HuH-7.5 (cell line): ENCODE data around the gene EFNA4.

Experiments used
- DNase-seq: peaks from one replicate; pipeline ENCODE4 v3.0.0; 2011; ENCODE audit warnings: low spot score

EFNA4 gene

DNA sequence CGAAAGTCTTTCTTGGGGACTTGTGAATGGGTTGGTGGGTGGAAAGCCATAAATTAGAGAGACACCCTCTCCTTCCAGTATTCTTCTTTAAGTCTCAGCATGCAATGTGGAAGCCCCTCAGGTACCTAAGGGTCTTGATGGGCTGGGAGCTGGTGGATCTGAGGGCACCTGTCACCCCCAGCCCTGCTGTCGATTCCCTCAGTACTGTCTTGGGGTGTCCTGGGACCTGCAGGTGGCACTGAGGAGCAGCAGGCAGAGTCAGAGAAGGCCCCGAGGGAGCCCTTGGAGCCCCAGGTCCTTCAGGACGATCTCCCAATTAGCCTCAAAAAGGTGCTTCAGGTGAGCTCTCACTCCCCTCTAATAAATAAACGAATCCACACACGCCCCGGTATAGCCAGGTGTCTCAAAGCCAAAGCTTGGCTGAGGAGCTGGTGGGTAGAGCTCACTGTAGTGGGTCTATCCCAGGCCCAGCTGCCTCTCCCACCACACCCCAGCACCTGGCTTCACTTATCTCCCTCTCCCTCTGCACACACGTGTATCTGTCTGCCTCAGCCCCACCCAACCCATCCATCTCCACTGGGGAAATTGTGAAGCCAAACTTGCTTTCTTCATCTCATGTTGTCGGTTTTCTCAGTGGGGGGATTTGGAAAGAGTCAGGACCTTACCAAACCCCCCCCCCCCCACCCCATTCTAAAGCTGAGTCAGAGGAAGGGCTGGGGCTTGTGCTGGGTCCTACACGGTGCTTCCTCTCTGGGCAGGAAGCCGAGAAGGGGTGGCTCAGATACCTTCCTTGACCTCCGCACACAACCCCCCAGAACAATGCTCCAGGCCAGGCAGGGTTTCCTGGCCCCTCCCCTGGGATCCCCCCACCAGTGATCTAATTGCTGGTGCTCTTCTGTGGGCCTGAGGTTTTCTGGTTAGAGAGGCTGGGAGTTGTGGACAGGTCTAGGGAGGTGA, 10.8 kb upstream of the EFNA4 start:
- DNase-seq = peak; percentile 39

DNA sequence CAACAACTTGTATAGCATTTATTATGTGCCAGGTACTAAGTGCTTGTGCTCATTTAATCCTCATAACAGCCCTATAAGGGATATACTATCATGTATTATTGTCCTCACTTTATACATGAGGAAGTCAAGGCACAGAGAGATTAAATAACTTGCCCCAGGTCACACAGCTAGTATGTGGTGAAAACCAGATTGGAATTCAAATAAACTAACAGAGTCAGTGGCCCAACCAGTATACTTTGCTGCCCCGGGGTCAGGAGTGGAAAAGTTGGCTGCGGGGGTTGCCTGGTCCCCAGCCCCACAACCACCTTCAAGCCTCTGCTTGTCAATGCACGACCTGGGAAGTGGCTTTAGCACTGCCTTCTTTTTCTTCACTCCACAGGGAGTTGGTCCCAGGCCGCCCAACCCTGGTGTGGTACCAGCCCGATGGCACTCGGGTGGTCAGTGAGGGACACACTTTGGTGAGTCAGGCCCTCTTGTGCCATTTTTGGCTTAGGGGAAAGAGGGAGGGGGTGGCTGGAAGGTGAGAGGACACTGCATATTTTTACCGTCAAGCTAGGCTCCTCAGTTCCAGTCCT, 9.9 kb upstream of the EFNA4 start:
- no peak for DNase-seq

DNA sequence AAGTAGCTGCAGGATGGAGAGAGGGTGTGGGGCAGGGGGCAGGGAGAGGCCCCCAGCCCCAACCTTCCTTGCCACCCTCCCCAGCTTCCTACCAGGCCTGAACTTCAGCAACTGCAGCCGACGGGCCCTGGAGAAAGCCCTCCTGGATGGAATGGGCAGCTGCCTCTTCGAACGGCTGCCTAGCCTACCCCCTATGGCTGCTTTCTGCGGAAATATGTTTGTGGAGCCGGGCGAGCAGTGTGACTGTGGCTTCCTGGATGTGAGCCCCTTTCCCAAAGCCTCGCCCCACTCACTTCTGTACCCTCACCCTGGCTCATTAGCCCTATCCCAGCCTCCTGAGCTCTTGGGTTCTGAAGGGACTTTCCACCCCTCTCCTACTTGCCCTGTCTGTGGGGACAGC, 6.4 kb upstream of the EFNA4 start:
- no peak for DNase-seq

DNA sequence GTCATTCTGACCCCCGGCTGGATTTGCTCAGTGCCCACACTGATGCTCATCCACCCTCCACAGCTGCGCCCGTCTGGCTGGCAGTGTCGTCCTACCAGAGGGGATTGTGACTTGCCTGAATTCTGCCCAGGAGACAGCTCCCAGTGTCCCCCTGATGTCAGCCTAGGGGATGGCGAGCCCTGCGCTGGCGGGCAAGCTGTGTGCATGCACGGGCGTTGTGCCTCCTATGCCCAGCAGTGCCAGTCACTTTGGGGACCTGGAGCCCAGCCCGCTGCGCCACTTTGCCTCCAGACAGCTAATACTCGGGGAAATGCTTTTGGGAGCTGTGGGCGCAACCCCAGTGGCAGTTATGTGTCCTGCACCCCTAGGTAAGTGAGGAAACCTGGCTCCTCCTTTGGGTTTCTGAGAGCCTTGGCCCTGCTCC, 5.7 kb upstream of the EFNA4 start:
- no peak for DNase-seq

DNA sequence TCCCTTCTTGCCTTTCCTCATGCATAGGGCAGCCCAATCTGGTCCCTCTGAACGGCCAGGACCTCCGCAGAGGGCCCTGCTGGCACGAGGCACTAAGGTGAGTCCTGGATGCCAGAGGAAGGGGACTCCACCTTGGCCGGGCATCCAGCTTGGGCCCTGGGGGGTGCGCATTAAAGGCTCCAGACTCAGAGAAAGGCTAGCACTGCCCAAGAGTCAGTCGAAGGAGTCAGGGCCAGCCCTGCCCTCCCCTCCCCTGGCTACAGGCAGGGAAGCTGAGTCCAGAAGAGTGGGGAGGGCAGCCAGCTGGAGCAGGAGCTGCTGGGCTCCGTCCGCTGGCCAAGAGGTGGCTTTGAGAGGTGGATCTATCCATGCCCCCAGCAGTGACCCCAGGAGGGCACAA, 2.8 kb upstream of the EFNA4 start:
- no peak for DNase-seq

DNA sequence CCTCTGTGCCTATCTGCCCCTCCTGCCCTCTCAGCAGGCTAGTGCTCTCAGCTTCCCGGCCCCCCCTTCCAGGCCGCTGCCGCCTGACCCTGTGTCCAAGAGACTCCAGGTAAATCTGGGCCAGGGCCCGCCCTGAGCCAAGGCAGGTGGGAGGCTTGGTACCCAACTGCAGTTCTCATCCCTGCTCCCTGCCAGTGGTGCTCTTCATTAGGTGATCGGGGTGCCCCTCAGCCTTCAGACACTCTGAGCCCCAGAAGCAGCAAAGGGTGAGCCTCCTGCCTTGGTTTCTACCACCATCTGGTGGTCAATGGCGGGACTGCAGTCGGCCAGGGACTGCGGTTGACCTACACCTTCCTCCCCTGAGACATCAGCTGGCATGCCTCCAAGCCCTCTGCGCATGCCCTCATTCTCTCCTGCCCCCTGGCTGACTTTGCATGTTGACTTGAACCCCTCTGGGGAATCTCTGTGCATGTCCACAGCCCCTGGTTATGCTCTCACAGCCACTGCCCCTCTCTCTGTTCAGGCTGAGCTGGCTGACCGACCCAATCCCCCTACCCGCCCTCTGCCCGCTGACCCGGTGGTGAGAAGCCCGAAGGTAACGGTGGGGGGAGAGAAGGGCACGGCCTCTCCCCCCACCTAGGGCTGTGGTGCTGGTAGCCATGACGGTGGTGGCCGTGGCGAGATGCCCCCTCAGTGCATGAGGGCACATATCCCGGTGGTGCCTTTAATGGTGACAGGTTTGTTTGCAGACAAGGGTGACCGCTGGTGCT, 2.0 kb upstream of the EFNA4 start:
- peak; percentile 97 for DNase-seq

DNA sequence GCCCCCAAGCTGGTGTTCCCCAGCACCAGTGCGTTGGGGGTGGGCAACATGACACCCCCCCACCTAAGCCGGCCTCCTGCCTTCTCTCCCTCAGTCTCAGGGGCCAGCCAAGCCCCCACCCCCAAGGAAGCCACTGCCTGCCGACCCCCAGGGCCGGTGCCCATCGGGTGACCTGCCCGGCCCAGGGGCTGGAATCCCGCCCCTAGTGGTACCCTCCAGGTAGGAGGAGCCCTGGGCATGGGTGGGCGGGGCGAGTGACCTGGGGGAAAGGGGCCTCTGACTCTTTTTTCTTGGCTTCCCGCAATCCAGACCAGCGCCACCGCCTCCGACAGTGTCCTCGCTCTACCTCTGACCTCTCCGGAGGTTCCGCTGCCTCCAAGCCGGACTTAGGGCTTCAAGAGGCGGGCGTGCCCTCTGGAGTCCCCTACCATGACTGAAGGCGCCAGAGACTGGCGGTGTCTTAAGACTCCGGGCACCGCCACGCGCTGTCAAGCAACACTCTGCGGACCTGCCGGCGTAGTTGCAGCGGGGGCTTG, 1.3 kb upstream of the EFNA4 start:
- peak; percentile 80 for DNase-seq

DNA sequence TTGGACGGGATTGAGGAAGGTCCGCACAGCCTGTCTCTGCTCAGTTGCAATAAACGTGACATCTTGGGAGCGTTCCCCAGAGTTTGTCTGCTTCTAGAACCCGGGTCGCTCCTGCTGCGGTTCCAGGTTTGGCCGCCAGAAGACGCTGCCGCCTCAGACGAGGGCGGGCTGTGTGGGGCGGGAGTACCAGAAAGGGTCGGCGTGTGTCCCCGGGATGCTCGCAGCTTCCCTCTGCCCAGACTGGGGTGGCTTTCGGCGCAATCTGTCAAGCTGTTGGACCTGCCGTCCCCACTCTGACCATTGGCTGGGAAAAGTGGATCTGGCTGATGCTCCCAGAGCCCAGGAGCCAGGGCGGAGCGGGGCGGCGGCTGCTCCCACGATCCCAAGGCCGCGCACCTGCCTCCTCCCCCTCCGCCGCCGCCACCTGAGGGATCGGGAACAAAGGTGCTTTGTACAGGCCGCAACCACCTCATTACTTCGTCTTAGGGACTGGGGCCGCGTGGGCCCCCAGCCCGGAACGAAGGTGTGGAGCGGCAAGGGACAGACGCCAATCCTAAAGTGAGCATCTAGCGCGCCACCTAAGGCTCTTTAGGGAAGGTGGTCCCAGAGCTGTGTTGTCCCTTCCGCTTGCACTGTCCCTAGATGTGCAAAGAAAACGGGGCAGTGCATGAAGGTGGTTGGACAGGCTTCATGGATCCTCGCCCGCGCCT, 683 bp upstream of the EFNA4 start:
- peak; percentile 94 for DNase-seq

DNA sequence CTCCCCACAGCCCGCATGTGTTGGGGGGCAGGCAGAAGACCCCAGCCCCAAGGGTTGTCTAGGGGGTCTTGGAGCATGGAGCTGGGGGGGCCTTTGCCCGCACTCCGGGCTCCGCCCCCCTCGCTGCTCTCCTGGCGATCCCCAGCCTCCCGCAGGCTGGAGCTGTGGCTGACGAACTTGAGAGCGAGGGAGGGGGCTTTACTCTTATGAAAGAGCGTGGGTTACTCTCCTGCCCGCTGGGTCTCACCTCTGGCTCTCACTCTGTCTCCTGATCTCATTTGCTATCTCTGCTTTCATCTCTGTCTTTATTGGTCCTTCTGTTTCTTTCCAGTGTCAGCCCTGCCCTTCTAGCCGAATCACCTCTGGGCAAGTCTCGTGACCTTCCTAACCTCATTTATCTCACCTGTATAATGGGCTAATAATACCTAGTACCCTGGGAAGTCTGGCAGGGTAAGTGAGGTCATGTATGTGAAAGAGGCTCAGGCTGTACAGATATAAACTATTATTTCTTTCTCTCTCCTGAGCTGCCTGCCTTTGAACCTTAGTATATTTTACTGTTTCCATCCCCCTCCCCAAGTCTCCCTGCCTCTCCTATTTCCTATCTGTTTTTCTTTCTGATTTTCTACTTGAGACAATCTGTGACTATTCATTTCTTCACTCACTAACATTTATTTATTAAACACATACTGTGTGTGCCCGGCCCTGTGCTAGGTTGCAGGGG, 731 bp downstream of the EFNA4 start:
- peak; percentile 81 for DNase-seq

DNA sequence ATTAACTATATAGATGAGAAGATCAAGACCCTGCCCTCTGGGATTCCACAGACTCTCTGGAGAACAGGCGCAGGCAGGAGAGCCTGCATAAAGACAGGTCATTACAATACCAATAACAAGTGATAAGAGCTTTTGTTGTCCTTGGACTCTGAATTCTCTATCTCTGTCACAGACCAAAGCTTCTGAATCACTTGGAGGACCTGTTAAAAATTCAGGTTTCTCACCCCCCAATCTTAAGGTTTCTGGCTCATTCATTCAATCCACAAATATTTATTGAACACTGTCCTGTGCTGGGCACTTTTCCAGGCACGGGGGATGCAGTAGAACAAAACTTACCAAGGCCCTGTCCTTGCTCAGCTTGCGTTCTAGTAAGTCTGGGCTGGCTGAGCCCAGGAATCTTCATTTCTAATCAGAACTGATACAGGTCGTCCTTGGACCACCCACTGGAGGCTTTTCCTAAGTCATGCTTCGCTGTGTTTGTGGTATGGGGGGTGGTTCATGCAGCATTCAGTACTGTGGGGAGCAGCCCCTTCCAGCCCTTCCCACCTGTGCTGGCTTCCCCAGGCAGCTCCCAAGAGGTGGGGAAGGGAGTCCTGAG, 1.4 kb downstream of the EFNA4 start:
- no peak for DNase-seq

DNA sequence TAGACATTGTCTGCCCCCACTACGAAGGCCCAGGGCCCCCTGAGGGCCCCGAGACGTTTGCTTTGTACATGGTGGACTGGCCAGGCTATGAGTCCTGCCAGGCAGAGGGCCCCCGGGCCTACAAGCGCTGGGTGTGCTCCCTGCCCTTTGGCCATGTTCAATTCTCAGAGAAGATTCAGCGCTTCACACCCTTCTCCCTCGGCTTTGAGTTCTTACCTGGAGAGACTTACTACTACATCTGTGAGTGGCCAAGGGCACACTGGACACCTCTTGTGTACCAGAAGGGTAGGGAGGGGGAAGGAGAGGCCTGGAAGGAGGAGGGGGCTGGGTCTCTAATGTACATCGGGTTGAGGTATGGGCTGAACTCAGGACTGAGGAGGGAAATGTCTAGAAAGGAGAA, 3.2 kb downstream of the EFNA4 start:
- no peak for DNase-seq

DNA sequence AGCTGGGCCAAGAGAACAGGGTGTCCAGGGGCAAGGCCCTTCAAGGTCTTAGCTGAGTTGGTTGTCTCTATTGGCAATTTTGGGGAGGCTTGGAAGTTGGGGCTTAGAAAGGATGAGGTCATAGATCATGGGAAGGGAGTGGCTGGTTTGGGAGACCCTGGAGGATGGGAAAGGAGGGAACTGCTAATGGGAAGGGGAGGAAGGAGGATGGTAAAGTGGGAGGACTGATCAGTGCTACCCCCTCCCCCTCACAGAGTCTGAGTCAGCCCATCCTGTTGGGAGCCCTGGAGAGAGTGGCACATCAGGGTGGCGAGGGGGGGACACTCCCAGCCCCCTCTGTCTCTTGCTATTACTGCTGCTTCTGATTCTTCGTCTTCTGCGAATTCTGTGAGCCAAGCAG, 5.1 kb downstream of the EFNA4 start:
- DNase-seq = no peak

DNA sequence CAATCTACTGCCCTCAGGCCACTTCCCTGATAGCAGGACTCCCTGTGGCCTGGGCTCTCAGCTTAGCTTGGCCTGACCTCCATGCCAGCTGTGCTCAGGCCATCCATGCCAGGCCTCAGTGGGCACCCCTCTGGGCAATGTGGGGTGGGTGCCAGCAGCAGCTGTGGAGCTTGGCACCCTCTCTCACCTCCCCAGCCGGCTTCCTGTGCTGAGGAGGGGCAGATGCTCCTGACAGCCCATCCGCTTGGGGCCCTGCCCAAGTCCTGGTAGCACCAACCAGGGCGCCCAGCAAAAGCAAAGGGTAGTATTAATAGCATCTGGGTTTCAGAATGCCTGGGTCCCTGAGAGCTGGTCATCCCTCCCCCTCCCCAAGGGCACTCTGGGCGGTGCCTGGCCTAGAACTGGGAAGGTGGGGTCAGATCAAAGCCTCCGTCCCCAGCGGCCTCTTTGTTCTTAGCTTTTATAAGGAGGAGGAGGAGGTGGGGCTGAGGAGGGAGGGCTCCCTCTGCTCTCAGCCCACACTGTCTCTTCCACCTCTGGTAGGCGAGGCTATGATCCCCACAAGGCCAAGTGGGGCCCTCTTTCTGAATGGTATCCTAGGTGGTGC, 6.1 kb downstream of the EFNA4 start:
- DNase-seq = no peak

DNA sequence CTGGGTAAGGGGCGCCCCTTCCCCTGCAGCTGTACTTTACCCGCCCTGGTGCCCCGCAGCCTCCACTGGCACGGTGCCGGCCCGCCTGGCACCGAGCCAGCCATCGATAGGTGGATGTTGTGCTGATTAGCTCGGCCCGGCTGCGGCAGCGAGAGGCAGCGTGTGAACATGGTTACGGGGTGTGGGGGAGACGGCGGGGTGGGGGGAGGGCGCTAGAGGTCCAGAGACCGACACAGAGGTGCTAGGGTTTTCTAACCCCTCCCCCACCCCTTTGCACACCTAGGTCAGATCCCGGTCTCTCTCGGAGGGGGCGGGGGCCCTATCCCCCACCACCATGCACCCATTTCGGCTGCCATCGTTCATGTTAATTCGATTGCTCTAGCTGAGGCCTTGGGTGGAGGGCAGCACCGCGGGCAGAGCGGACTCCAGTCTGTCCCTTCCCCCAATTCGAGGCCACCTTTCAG, 6.7 kb downstream of the EFNA4 start:
- DNase-seq = no peak

DNA sequence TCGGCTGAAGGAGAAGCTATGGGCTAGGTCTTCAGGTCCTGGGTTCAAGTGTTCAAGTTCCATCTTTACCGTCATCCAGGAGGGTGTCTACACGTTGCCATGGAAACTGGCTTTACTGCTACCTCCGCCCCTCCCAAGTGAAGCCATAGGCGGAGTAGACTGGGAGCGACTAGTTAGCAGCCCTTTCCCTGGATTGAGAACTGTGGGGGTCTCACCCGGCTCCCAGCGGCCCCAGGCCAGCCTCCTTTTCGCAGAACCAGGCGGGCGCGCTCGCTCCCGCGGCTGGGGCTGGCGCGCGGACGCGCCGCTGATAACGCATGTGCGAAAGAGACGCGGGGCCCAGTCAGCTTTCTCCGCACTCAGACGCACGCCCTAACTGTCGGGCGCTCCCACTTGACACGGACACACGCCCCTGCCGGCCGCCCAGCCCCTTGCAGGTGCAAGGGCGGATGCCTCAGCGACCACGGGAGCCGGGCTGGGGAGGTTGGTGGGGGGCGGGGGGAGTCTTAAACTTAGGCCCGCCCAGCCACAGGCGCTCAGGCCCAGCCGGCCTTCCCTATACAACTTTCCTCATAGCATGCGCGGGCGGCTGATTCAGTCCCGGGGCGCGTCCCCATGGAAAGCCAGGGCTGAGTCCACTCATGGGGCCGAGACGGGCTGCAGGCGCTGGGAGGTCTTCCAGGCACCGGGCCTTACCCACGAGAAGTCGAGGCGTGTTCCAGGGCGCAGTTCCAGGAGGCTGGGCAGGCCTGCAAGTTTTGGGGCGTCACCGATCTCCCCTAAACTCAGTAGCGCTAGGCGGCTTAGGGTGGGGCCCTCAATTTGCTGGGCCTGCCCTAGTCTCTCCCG, 7.4 kb downstream of the EFNA4 start:
- DNase-seq = peak; percentile 91

DNA sequence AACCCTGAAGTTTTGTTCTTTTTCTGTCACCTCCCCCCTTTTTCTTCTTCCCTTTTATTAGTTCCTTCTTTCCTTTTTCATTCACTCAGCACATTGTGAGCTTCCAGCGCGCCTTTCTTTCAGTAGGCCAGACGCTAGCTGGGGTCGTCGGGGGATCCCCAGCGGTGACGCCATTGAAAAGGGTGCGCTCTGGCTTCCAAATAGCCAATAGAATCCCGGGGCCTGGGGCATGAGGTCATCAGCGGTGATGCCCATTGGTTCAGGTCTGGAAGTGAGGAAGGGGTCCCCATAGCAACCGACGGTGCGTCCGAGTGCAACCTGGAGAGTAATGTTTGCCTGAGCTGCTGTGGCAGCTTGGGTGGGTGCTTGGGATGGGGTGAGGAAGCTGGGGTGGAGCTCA, 8.2 kb downstream of the EFNA4 start:
- no peak for DNase-seq

DNA sequence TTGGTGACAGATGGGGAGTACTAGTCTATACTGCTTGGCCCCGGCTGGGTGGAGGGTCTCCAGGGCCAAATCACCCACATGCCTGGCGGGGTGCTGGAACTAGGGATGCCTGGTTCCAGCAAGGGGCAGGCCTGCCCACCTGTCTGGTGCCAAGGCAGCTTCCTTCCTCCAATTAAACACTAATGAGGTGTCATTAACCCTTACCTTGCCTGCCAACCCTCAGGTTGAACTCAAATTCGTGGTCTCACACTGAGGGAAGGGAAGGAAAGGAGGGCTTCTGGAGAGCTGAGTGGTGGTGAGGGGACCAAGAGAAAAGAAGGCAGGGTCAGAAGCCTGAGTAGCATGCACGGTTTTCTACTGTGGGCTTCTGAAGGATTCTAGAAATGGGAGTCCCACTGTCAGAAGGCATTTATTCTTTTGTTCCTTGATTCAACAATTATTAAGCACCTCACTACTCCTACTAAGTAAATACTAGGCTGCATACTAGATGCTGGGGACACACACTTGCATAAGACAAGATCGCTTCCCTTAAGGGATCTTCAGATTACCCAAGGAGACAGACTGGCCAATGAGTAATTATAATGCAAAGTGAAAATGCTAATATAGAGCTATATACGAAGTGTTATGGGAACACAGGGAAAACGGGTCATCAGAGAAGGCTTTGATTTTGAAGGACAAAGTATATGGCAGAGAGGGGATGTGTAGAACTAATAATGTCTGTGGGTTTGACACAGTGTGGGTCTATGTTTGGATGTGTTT, 9.2 kb downstream of the EFNA4 start:
- no peak for DNase-seq

DNA sequence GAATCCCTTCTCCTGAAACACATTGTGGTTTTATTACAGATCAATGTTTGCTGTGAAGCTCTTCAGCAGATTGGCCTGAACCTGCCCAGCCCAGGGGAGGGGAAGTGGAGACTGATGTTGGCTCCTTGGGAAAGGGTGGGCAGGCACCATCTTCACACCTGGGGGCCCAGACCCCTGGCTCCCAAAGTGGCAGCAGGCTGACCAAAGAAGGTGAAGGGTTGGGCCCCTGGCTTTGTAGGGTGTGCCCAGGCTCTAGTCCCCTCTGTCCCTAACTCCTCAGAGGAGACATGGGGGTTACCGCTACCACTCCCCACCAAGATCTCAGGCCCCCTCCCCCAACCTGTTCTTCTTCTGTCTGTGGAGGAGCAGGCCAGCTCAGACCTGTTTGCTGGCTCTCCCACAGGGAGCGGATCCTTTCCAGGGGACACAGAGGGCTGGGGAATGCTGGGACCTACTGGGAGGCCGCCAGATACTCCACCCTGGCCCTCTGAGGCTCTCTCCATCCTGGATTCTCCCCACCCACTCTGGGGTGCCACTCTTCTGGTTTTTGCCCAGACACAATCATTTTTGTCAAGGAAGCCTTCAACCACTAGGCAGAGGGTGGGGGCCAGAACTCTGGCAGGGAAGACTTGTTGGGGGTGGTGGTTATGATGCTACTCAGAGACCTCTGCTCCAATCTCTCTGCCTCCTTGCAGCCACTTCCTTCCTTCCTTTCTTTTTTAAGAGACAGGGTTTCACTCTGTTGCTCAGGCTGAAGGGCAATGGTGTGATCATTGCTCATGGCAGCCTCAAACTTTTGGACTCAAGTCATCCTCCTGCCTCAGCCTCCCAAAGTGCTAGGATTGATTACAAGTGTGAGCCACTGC, 10.1 kb downstream of the EFNA4 start:
- no peak for DNase-seq
